ENCODE results near the gene CNPY4. TPM values are rescaled to one million over a fixed set of nuclear protein-coding genes. Genes with fewer than 3 reads are reported as not detected.

The CNPY4 gene
- 29.6 and 41.7 TPM in 2 replicates for total RNA-seq

GRCh38 chr7:100119072-100119969 is at the start of gene CNPY4, which contains the start of gene TAF6:
Gene CNPY4, plus strand, starts transcription at chr7:100119634. Its CDS starts 111 bp downstream, at chr7:100119745.
Gene TAF6, minus strand, starts transcription at chr7:100119358. Its CDS starts 5,149 bp downstream, at chr7:100114209.

GRCh38 chr7:100081535-100082102 is 37.8 kb upstream of the CNPY4 start, which contains the start of gene ZNF3:
Gene ZNF3, minus strand, starts transcription at chr7:100081723. Its CDS starts 4,366 bp downstream, at chr7:100077357.

DNA sequence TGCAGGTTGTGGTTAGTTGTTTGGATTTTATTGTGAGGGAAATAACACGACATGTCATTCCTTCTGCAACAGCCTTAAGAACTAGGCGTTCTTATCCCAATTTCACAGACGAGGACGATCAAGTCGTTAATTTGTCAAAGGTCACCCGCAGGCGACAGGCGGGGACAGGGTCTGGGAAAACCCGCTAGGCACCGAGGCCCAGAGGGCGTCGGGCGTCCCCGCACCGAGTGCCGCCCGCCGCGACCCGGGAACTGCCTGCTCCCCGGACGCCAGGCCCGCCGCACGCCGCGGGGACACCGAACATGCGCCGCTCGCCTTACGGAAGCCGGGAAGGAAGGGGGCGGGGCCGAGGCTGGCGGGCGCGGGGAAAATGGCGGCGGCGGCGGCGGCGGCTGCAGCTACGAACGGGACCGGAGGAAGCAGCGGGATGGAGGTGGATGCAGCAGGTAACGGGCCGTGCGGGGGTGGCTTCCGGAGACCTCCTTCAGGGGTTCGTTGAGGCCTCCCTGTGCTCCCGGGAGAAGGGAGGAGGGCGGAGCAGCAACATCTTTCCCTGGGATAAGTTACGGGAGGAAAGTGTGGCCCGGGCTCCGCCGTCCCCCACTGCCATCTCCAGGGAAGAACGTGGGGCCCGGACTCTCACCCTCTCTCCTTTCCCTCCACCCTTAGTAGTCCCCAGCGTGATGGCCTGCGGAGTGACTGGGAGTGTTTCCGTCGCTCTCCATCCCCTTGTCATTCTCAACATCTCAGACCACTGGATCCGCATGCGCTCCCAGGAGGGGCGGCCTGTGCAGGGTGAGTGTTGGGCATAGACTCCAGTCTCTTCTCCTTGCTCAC is 30.6 kb upstream of the CNPY4 start, which contains the start of gene COPS6:
Gene COPS6 (plus strand): TSS at position 349 of the 837 bp plus-strand sequence. CDS start 22 bp downstream, at position 371.

DNA sequence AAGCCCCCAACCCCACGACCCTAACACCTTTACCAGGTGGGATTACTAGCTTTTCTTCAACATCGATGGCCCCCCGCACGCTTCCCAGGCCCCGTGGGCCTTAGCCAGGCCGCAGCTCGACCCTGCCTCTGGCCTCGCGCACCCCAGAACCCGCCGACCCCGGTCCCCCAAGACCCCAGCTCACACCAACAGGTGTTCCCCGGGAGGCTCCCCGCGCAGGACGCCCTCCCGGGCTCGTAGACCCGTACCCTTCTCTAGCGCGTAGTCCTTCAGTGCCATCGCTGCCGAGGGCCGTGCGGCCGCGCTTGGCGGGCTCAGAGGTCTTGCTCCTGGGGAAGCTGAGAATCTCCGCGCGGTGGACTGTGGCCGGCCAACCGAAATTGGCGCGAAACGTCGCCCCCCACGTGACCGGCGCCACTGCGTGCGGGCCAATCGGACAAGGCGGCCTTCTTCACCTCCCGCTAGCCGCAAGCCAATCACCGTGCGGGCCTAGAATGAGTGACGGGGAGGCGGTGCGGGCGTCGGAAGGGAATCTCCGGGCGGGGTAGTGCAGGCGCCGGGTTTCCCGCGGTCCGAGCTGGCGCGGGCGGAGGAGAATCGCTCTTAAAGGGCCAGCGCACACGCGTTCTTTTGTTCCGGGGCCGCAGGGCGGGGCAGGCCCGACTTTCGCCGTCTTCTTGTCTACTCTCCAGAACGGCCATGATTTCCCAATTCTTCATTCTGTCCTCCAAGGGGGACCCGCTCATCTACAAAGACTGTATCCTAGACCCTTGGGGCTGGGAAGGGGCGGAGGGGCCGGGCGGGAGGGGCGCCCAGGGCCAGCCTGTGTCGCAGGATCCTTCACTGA is 18.2 kb upstream of the CNPY4 start, which contains the start of the genes AP4M1 and MCM7:
Gene AP4M1 (plus strand): TSS at position 628 of the 847 bp plus-strand sequence. CDS start 72 bp downstream, at position 700.
Gene MCM7 (minus strand): TSS at position 382 of the 847 bp plus-strand sequence. CDS start 103 bp downstream, at position 279.

DNA sequence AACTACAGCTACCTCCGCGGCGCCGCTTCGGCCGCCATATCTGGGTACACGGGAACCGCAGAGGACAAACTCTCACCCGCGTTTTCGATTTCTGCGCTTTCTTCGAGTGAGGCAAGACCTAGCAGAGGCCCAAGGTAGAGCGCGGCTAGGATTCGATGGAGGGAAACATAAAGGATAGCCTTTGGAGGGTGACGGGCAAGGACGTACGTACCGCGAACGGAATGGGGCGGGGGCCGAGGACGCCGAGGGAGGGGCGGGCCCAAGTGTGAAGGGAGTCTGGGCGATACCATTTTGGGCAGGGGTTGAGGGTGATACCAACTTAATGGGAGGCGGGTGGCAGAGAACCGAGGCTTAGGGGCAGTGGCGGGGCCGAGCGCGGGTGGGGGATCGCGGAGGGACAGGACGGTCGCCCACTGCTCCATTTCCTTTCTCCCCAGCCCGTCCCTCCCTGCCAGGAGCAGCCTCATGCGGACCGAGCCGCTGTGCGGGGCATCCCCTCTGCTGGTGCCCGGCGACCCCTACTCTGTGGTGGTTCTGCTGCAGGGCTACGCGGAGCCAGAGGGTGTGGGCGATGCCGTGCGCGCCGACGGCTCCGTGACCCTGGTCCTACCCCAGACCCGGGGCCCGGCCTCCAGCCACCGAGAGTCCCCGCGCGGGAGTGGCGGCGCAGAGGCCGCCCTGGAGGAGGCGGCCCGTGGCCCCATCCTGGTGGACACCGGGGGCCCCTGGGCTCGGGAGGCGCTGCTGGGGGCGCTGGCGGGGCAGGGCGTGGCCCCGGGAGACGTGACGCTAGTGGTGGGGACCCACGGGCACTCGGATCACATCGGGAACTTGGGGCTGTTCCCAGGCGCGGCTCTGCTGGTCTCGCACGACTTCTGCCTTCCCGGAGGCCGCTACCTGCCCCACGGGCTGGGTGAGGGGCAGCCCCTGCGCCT is 7.8 kb downstream of the CNPY4 start, which contains the start of gene MBLAC1:
Gene MBLAC1 (plus strand): TSS at position 37 of the 935 bp plus-strand sequence. CDS start 429 bp downstream, at position 466.

GRCh38 chr7:100148559-100149328 is 29.3 kb downstream of the CNPY4 start, which contains the start of gene LAMTOR4:
Gene LAMTOR4, plus strand, starts transcription at chr7:100148918. Its CDS starts 55 bp downstream, at chr7:100148973.

DNA sequence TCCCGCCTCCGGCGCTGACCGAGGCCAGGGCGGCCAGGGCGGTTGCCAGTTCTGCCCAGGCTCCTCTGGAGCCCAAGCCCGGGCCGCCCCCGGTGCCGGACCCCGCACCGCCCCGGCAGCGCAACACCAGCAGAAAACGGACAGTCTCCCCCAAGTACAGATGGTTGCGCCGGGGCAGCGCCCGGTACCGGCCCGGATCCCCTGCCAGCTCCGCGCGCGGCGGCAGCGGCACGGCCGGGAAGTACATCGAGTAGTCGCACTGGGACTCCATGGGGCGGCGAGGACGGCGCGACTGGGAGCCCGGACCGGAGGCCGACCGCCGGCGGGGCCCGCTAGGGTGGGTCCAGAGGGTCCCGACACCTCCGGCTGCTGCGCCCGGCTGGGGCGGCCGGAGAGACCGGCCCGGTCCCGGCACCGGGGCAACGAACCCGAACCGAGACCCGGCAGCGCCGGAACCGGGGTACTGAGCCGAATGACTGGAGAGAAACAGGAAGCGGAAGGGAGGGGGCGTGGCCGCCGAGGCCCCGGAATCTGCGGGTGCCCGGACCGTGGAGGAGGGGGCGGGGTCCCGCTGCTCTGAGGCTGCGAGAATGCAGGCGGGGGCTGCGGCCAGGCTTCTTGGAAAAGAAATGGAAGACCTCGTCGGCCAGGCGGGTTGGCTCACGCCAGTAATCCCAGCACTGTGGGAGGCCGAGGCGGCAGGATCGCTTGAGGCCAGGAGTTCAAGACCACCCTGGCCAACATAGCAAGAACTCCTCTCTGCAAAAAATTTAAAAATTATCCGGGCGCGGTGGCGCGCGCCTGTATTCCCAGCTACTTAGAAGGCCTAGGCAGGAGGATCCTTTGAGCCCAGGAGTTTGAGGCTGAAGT is 39.0 kb downstream of the CNPY4 start, which contains the start of gene TRAPPC14:
Gene TRAPPC14 (minus strand): TSS at position 495 of the 870 bp plus-strand sequence. CDS start 224 bp downstream, at position 271.

Other genes starting within 250 kb of the CNPY4 start
- gene OR2AE1, start 242.6 kb upstream of the CNPY4 start, total RNA-seq: 0.23 and 0.26 TPM in 2 replicates
- gene TRIM4, start 200.1 kb upstream of the CNPY4 start, total RNA-seq: 24.9 and 25.7 TPM in 2 replicates
- not detected in 2 replicates for gene GJC3, start 190.0 kb upstream of the CNPY4 start, total RNA-seq
- gene AZGP1, start 143.6 kb upstream of the CNPY4 start, total RNA-seq: not detected in 2 replicates
- gene ZKSCAN1, start 104.0 kb upstream of the CNPY4 start, total RNA-seq: 45.3 and 50.1 TPM in 2 replicates
- 7.6 and 10.4 TPM in 2 replicates for gene ZSCAN21, start 69.9 kb upstream of the CNPY4 start, total RNA-seq
- gene ZNF3, start 37.9 kb upstream of the CNPY4 start, total RNA-seq: 19.9 and 23.4 TPM in 2 replicates
- gene COPS6, start 30.7 kb upstream of the CNPY4 start, total RNA-seq: 61.5 and 69.7 TPM in 2 replicates
- gene MCM7, start 18.2 kb upstream of the CNPY4 start, total RNA-seq: 30.6 and 31.6 TPM in 2 replicates
- 16.0 and 21.3 TPM in 2 replicates for gene AP4M1, start 18.0 kb upstream of the CNPY4 start, total RNA-seq
- gene TAF6, start 276 bp upstream of the CNPY4 start, total RNA-seq: 63.1 and 64.4 TPM in 2 replicates
- gene MBLAC1, start 7.3 kb downstream of the CNPY4 start, total RNA-seq: 2.3 and 2.7 TPM in 2 replicates
- gene LAMTOR4, start 29.3 kb downstream of the CNPY4 start, total RNA-seq: 52.0 and 57.4 TPM in 2 replicates
- 4.8 and 10.7 TPM in 2 replicates for gene TRAPPC14, start 39.1 kb downstream of the CNPY4 start, total RNA-seq
- gene GAL3ST4, start 49.0 kb downstream of the CNPY4 start, total RNA-seq: 4.8 and 5.5 TPM in 2 replicates
- 1.0 and 1.6 TPM in 2 replicates for gene GPC2, start 57.7 kb downstream of the CNPY4 start, total RNA-seq
- gene STAG3, start 58.3 kb downstream of the CNPY4 start, total RNA-seq: 0.99 and 2.2 TPM in 2 replicates
- gene PVRIG, start 100.3 kb downstream of the CNPY4 start, total RNA-seq: not detected in 2 replicates
- not detected in 2 replicates for gene SPDYE3, start 188.1 kb downstream of the CNPY4 start, total RNA-seq
- gene PILRB, start 238.5 kb downstream of the CNPY4 start, total RNA-seq: 5.7 and 7.8 TPM in 2 replicates